Left ventricle myocardium inferior (tissue), 1 donor: Measurements from ENCODE around the gene FNDC10. TPM values are rescaled to one million over a fixed set of nuclear protein-coding genes. Genes with fewer than 3 reads are reported as not detected.
"Not testable (repeated sequence)": the region's sequence is repeated elsewhere in the genome, so short reads cannot be mapped to it uniquely, and the experiment has no call there.

ENCODE experiments used
- DNase-seq: peaks from one replicate; pipeline ENCODE4 v3.0.0-alpha.2; 2020
- H3K27ac ChIP-seq: fragments of 200-600 bp; replicated peaks from 2 replicates; pipeline ENCODE4 v1.8.0; 2021
- H3K27me3 ChIP-seq: fragments of 200-600 bp; 2 replicates; pipeline ENCODE4 v1.8.0; 2021; ENCODE audit warnings: low read depth
- H3K36me3 ChIP-seq: fragments of 200-600 bp; 2 replicates; pipeline ENCODE4 v1.8.0; 2021
- H3K4me1 ChIP-seq: fragments of 200-600 bp; 2 replicates; pipeline ENCODE4 v1.8.0; 2021
- H3K4me3 ChIP-seq: fragments of 200-600 bp; 2 replicates; pipeline ENCODE4 v1.8.0; 2021; ENCODE audit warnings: mild to moderate bottlenecking, moderate library complexity
- H3K9me3 ChIP-seq: fragments of 200-600 bp; replicated peaks from 2 replicates; pipeline ENCODE4 v1.8.0; 2021
- intact Hi-C: fragments of 100-400 bp; cut with micrococcal nuclease; formaldehyde crosslinking; loops from one replicate; pipeline ENCODE4 v1.11.0; 2022
- total RNA-seq: library from RNA; stranded (reverse); fragmentation: NEBNext Ultra II Directional; extraction: Animal tissue kit (Norgen Biotek cat#: 25700); gene quantifications from one replicate; pipeline ENCODE4 v1.2.1, GENCODE V29; 2021
- TF ChIP-seq, protein P1 (sequence below): fragments of 200-600 bp; IDR thresholded peaks from 2 replicates; pipeline ENCODE4 v1.8.0; 2021; ENCODE audit warnings: antibody characterized with exemption, mild to moderate bottlenecking, borderline replicate concordance
- donor health status: DM: no; HTN: yes; CAD: no; lungs with severe emphysema.

FNDC10 gene
- total RNA-seq, 1 donor from 2014 or later, result 3.6 TPM

- peaks cover 27% of the 10 kb centered on the region for H3K4me1 ChIP-seq
- peaks cover 77% of the 10 kb centered on the region for H3K27me3 ChIP-seq
- peak overlapping the region; percentile 56 for H3K4me3 ChIP-seq
- DNase-seq, result no peak
- intact Hi-C loops, result no loop called here
- H3K27ac ChIP-seq, result no peak overlapping the region
- H3K9me3 ChIP-seq, result no peaks in the 10 kb centered on the region
- TF ChIP-seq, protein P1, sequence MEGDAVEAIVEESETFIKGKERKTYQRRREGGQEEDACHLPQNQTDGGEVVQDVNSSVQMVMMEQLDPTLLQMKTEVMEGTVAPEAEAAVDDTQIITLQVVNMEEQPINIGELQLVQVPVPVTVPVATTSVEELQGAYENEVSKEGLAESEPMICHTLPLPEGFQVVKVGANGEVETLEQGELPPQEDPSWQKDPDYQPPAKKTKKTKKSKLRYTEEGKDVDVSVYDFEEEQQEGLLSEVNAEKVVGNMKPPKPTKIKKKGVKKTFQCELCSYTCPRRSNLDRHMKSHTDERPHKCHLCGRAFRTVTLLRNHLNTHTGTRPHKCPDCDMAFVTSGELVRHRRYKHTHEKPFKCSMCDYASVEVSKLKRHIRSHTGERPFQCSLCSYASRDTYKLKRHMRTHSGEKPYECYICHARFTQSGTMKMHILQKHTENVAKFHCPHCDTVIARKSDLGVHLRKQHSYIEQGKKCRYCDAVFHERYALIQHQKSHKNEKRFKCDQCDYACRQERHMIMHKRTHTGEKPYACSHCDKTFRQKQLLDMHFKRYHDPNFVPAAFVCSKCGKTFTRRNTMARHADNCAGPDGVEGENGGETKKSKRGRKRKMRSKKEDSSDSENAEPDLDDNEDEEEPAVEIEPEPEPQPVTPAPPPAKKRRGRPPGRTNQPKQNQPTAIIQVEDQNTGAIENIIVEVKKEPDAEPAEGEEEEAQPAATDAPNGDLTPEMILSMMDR, result no peak
- no peaks in the 10 kb centered on the region for H3K36me3 ChIP-seq
Observed at GRCh38 chr1:1599030-1599934, 653 bp downstream of the FNDC10 start.

DNA sequence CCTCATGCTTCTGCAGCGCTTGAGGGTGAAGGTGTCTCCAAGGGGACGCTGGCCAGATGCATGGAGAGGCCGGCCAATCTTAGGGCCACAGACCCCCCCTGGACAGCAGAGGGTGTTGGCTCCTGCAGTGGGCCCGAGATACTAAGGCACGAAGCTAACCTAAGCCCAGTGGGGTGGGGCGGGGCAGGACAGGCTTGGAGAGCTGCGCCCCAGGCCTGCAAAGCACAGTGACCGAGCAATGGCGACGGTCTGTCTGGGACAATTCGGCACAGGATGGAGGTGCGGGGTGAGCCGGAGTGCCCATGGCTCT lies 1.3 kb downstream of the FNDC10 start:
- intact Hi-C loops, result no loop called here
- peaks cover 72% of the 10 kb centered on the region for H3K27me3 ChIP-seq
- TF ChIP-seq, protein P1, result no peak
- H3K36me3 ChIP-seq, result no peaks in the 10 kb centered on the region
- no peak overlapping the region for H3K4me3 ChIP-seq
- no peaks in the 10 kb centered on the region for H3K9me3 ChIP-seq
- peaks cover 27% of the 10 kb centered on the region for H3K4me1 ChIP-seq
- no peak for DNase-seq
- H3K27ac ChIP-seq, result no peak overlapping the region

- Histone ChIP-seq H3K4me3 (no peak overlapping the region), H3K27ac (no peak overlapping the region), H3K36me3 (no peaks in the 10 kb centered on the region), H3K4me1 (peaks cover 27% of the 10 kb centered on the region), H3K27me3 (peaks cover 67% of the 10 kb centered on the region), H3K9me3 (no peaks in the 10 kb centered on the region)
- intact Hi-C loops, result no loop called here
- TF ChIP-seq, protein P1, result no peak
- DNase-seq, result no peak
Observed at GRCh38 chr1:1598051-1598719, 1.8 kb downstream of the FNDC10 start.

DNA sequence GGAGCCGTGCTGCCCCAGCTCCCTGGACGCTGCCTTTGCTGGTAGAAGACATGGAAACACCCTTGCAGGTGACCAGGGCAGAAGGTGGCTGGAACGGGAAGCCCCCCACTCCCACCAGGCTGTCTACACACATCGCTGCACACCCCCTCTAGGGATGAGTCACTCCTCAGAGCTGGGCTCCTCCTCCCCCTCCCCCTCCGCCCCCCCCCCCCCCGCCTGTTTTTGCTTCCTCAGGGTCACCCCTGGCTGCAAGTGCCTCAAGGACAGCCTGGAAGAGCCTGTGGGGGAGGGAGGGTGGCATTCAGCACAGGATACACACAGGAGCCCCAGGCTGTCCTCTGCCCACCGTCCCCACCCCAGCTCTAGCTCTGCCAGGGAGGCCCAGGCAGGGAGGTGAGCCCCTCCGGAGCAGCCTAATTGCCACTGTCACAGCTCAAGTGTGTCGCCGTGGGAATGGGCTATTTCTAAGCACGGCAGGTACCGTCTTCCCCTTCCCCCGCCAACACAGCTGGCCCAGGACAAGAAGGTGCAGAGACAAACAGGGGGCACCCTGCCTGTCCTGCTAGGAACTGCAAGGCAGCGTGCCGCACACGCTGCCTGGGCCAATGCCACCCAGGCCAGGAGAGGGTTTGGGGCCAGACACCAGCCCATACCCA lies 2.5 kb downstream of the FNDC10 start:
- no peak for DNase-seq
- H3K4me3 ChIP-seq, result peak overlapping the region; percentile 42
- no peaks in the 10 kb centered on the region for H3K36me3 ChIP-seq
- H3K4me1 ChIP-seq, result peaks cover 27% of the 10 kb centered on the region
- intact Hi-C loops, result no loop called here
- no peak overlapping the region for H3K27ac ChIP-seq
- peaks cover 59% of the 10 kb centered on the region for H3K27me3 ChIP-seq
- H3K9me3 ChIP-seq, result no peaks in the 10 kb centered on the region
- TF ChIP-seq, protein P1, result peak; percentile 46

DNA sequence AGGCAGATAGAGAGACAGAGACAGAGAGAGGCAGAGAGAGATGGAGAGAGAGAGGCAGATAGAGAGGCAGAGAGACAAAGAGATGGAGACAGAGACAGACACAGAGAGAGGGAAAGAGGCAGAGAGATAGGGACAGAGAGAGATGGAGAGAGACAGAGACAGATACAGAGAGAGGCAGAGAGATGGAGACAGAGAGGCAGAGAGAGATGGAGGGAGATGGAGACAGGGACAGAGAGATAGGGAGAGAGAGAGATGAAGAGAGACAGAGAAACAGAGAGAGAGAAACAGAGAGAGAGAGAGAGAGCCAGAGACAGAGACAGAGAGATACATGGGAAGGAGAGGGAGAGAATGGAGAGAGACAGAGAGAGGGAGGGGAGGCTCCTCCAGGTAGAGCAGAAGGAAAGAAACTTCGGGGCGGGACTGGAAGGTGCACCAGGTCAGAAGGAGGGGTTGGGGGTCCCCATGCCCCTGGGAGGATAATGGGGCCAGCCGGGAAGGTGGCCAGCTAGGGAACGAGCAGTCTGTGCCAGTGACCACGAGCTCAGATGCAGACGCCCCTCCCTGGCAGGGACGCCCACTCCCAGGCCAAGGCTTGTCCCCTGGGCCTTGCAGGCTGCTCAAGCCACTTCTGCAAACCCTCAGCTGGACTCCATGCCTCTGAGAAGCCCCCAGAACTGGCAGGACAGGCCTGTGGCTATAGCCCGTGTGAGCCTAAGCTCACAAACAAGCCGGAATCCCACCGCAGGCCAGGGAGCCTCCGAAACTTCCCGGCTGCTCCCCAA lies 3.3 kb downstream of the FNDC10 start:
- Histone ChIP-seq H3K27me3 (peaks cover 52% of the 10 kb centered on the region), H3K9me3 (no peaks in the 10 kb centered on the region), H3K27ac (no peak overlapping the region), H3K36me3 (no peaks in the 10 kb centered on the region), H3K4me3 (no peak overlapping the region), H3K4me1 (peaks cover 27% of the 10 kb centered on the region)
- TF ChIP-seq, protein P1, result no peak
- intact Hi-C loops, result no loop called here
- DNase-seq, result no peak

GRCh38 chr1:1595341-1595740 lies 4.6 kb downstream of the FNDC10 start:
- DNase-seq, H3K36me3 ChIP-seq, H3K9me3 ChIP-seq, H3K27ac ChIP-seq, intact Hi-C loops, H3K4me3 ChIP-seq: not testable (repeated sequence)
- peaks cover 46% of the 10 kb centered on the region for H3K27me3 ChIP-seq
- H3K4me1 ChIP-seq, result peaks cover 21% of the 10 kb centered on the region
